Uterus (tissue), 2 donors: ENCODE data around the gene PLPP7.

Experiments used
- CTCF ChIP-seq, 4 experiments: fragments of 200-600 bp in 2 of 4; fragments of 450-650 bp in 2 of 4; sonication (generic) in 2 of 4; IDR thresholded peaks; one replicate each; pipeline ENCODE4 v1.5.1; 2016 to 2019; ENCODE audit warnings: antibody characterized with exemption in 4 of 4, mild to moderate bottlenecking in 2 of 4, moderate library complexity in 1 of 4
- POLR2A ChIP-seq, 2 donors: fragments of 450-650 bp; IDR thresholded peaks; one replicate each; pipeline ENCODE4 v1.6.1; 2016; ENCODE audit warnings: antibody characterized with exemption in 2 of 2, mild to moderate bottlenecking in 1 of 2, moderate library complexity in 1 of 2

- no peak for TF ChIP-seq POLR2A (IDR thresholded peaks at IDR 0.05)
- TF ChIP-seq CTCF (IDR thresholded peaks at IDR 0.05) = no peak
Measured at GRCh38 chr9:131260751-131261452, 28.6 kb upstream of the PLPP7 start.
